ENCODE data around the gene CHTF8.

DNA sequence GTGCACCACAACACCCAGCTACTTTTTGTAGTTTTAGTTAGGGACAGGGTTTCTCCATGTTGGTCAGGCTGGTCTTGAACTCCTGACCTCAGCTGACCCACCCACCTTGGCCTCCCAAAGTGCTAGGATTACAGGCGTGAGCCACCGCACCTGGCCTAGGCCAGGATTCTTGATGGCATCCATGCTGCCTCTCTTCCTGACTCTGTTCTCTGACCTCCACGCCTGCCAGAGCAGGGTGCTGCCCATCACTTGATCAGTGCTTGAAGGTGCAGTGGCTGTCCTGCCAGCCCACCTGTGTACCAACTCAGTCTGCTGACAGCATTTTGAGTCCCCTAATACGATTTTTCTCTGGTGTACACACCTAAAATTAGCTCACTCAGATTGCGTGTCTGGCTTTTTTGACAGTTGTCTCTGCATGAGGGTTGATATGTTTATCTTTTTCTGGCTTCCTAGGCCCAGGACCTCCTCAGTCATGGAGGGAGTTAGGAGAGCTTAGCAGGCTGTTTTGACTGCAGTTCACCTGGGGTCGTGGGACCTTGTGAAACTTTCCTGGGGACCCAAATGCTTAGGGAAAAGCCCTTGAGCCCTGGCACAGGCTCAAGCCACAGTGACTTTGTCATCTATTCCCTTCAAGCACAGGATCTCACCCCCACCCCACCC is 21.0 kb downstream of the CHTF8 start:
- no peak for TF ChIP-seq GATA3 (IDR thresholded peaks at IDR 0.05; ENCODE audit: low read depth, low read length)
- no peak for TF ChIP-seq GATA2 (IDR thresholded peaks at IDR 0.05; ENCODE audit: low read depth, low read length)

Measured in SH-SY5Y (cell line).